SK-N-SH treated with all-trans-retinoic acid at 6 μM for 48 hours (cell line): ENCODE results near the gene PLCB1.

Source experiments
- ARNTL ChIP-seq: fragments of 450-650 bp; formaldehyde crosslinking; IDR thresholded peaks from 2 replicates; pipeline ENCODE4 v1.5.0; 2020; ENCODE audit warnings: low read depth, mild to moderate bottlenecking, moderate library complexity, borderline replicate concordance
- CREB5 ChIP-seq: fragments of 250-450 bp; sonication (Bioruptor Pico); IDR thresholded peaks from 2 replicates; pipeline ENCODE4 v1.5.1; 2020; ENCODE audit warnings: low read depth, mild to moderate bottlenecking, moderate library complexity
- CSRNP3 ChIP-seq: fragments of 250-450 bp; sonication (Bioruptor Pico); IDR thresholded peaks from 2 replicates; pipeline ENCODE4 v1.5.1; 2021; ENCODE audit warnings: mild to moderate bottlenecking, moderate library complexity
- ESRRG ChIP-seq: fragments of 250-450 bp; sonication (Bioruptor Pico); IDR thresholded peaks from 2 replicates; pipeline ENCODE4 v1.6.1; 2021; ENCODE audit warnings: mild to moderate bottlenecking
- ISL1 ChIP-seq: fragments of 250-450 bp; sonication (Bioruptor Pico); IDR thresholded peaks from 2 replicates; pipeline ENCODE4 v2.1.2; 2022; ENCODE audit warnings: mild to moderate bottlenecking, moderate library complexity
- OSR1 ChIP-seq: fragments of 250-450 bp; sonication (Bioruptor Pico); IDR thresholded peaks from 2 replicates; pipeline ENCODE4 v1.8.0; 2022; ENCODE audit warnings: moderate library complexity, mild to moderate bottlenecking, inconsistent platforms
- PATZ1 ChIP-seq: fragments of 250-450 bp; sonication (Bioruptor Pico); IDR thresholded peaks from 2 replicates; pipeline ENCODE4 v1.8.0; 2020; ENCODE audit warnings: mild to moderate bottlenecking, moderate library complexity, borderline replicate concordance
- POU6F1 ChIP-seq: fragments of 250-450 bp; sonication (Bioruptor Pico); IDR thresholded peaks from 2 replicates; pipeline ENCODE4 v1.8.0; 2021; ENCODE audit warnings: low read depth, mild to moderate bottlenecking, moderate library complexity, borderline replicate concordance
- PPARA ChIP-seq: fragments of 250-450 bp; sonication (Bioruptor Pico); IDR thresholded peaks from 2 replicates; pipeline ENCODE4 v1.5.0; 2020; ENCODE audit warnings: mild to moderate bottlenecking, borderline replicate concordance
- TOX ChIP-seq: fragments of 250-450 bp; sonication (Bioruptor Pico); IDR thresholded peaks from 2 replicates; pipeline ENCODE4 v1.8.0; 2021; ENCODE audit warnings: mild to moderate bottlenecking, moderate library complexity, borderline replicate concordance
- ZC3H10 ChIP-seq: fragments of 250-450 bp; sonication (Bioruptor Pico); IDR thresholded peaks from 2 replicates; pipeline ENCODE4 v1.5.1; 2021; ENCODE audit warnings: mild to moderate bottlenecking, moderate library complexity
- ZFP30 ChIP-seq: fragments of 450-650 bp; formaldehyde crosslinking; IDR thresholded peaks from 2 replicates; pipeline ENCODE4 v1.5.0; 2022; ENCODE audit warnings: mild to moderate bottlenecking, moderate library complexity
- ZNF8 ChIP-seq: fragments of 450-650 bp; formaldehyde crosslinking; IDR thresholded peaks from 2 replicates; pipeline ENCODE4 v1.5.0; 2020; ENCODE audit warnings: mild to moderate bottlenecking, moderate library complexity

DNA sequence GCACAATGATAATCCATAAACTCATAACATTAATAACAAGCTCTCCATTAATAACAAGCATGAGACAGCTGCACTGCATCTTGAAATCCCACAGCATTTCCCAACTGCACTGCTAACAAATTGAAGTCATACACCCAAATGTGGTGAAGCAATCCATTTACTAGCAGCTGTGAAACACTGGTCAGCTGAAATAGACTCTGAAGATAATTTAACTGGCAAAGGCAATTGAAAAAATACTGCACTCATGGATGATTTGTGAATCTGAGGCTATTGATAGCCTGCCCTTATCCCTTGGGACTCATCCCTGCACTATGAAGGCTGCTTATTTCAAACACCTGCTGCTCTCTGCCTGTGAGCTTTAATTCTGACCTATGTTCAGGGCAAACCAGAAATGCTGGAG is 49.1 kb upstream of the PLCB1 start:
- peak; percentile 48; the same call in 1 of the 2 replicates for TF ChIP-seq ISL1 (CRISPR knock-in tag)
- no peak for TF ChIP-seq PATZ1
- no peak for TF ChIP-seq ZFP30
- no peak for TF ChIP-seq ZNF8
- no peak for TF ChIP-seq ARNTL
- no peak for TF ChIP-seq CSRNP3 (CRISPR knock-in tag)
- TF ChIP-seq CREB5 = no peak
- TF ChIP-seq OSR1 (CRISPR knock-in tag) = no peak
- TF ChIP-seq PPARA = no peak
- no peak for TF ChIP-seq ZC3H10 (CRISPR knock-in tag)
- TF ChIP-seq ESRRG (CRISPR knock-in tag) = no peak
- TF ChIP-seq POU6F1 (CRISPR knock-in tag) = no peak
- TF ChIP-seq TOX (CRISPR knock-in tag) = no peak
